Spleen (tissue), 11 donors: ENCODE measurements around the gene CIDEB. TPM values are rescaled to one million over a fixed set of nuclear protein-coding genes. Genes with fewer than 3 reads are reported as not detected.

ENCODE experiments used
- DNase-seq: peaks from one replicate; pipeline ENCODE4 v3.0.0-alpha.2; 2020
- H3K27ac ChIP-seq, 8 donors: fragments of 200-600 bp; sonication (generic) in 7 of 8; 1 replicate in 4 of 8; 2 replicates in 4 of 8; pipeline versions ENCODE4 v1.5.0 to v1.8.0; 2016 to 2021; ENCODE audit warnings: inconsistent platforms in 4 of 8, mild to moderate bottlenecking in 4 of 8, moderate library complexity in 1 of 8
- H3K27me3 ChIP-seq, 7 donors: fragments of 200-600 bp; sonication (generic) in 6 of 7; replicated peaks in 1 of 7; 1 replicate in 4 of 7; 2 replicates in 3 of 7; pipeline versions ENCODE4 v1.5.0 to v1.8.0; 2016 to 2021; ENCODE audit warnings: inconsistent platforms in 3 of 7, mild to moderate bottlenecking in 1 of 7
- H3K36me3 ChIP-seq, 6 donors: fragments of 200-600 bp; sonication (generic) in 5 of 6; 1 replicate in 4 of 6; 2 replicates in 2 of 6; pipeline versions ENCODE4 v1.5.0 to v1.8.0; 2016 to 2021; ENCODE audit warnings: inconsistent platforms in 2 of 6
- H3K4me1 ChIP-seq, 6 donors: fragments of 200-600 bp; sonication (generic) in 5 of 6; 1 replicate in 3 of 6; 2 replicates in 3 of 6; pipeline versions ENCODE4 v1.5.0 to v1.8.0; 2016 to 2021; ENCODE audit warnings: inconsistent platforms in 3 of 6
- H3K4me3 ChIP-seq, 8 donors: fragments of 200-600 bp; sonication (generic) in 7 of 8; 1 replicate in 4 of 8; 2 replicates in 4 of 8; pipeline versions ENCODE4 v1.5.0 to v1.8.0; 2016 to 2021; ENCODE audit warnings: inconsistent platforms in 4 of 8, mild to moderate bottlenecking in 4 of 8, moderate library complexity in 2 of 8
- H3K9me3 ChIP-seq, 8 donors: fragments of 200-600 bp; sonication (generic) in 7 of 8; 1 replicate in 4 of 8; 2 replicates in 4 of 8; pipeline versions ENCODE4 v1.5.0 to v1.8.0; 2016 to 2021; ENCODE audit warnings: inconsistent platforms in 4 of 8
- CTCF ChIP-seq, 11 experiments: fragments of 200-600 bp in 7 of 11; fragments of 450-650 bp in 4 of 11; sonication (generic) in 4 of 11; IDR thresholded peaks in 8 of 11; conservative IDR thresholded peaks in 3 of 11; 1 replicate in 7 of 11; 2 replicates in 4 of 11; pipeline versions ENCODE4 v1.4.0 to v1.8.0; 2016 to 2021; ENCODE audit warnings: antibody characterized with exemption in 11 of 11, inconsistent platforms in 4 of 11, mild to moderate bottlenecking in 1 of 11
- POLR2A ChIP-seq, 3 donors: fragments of 450-650 bp; IDR thresholded peaks; one replicate each; pipeline ENCODE4 v1.5.1; 2017; ENCODE audit warnings: antibody characterized with exemption in 3 of 3, mild to moderate bottlenecking in 1 of 3
- POLR2AphosphoS5 ChIP-seq, 3 donors: sonication (generic); formaldehyde crosslinking; IDR thresholded peaks; one replicate each; pipeline ENCODE4 v1.5.1; 2017; ENCODE audit warnings: antibody characterized with exemption in 3 of 3
- WGBS, 5 donors: extraction: QIAGEN DNeasy Blood & Tissue Kit in 3 of 5; methylation state at CpG; one replicate each; pipeline versions ENCODE4 v1.1.5 to v1.1.7; 2013 to 2018; 5-methylcytosine and 5-hydroxymethylcytosine counted together
- intact Hi-C: fragments of 100-400 bp; cut with DNase I; formaldehyde crosslinking; loops from one replicate; pipeline ENCODE4 v1.15.0; 2023; ENCODE audit warnings: low total_unique reads
- polyA plus RNA-seq, 3 donors: library from polyadenylated mRNA; stranded (reverse); fragments of 200-250 nt; gene quantifications; one replicate each; pipeline ENCODE4 v1.2.1, GENCODE V29; 2013
- total RNA-seq, 7 donors: library from RNA; depleted of rRNA in 3 of 7; stranded (reverse); fragments of >200 nt in 3 of 7; fragmentation: NEBNext Ultra II Directional in 4 of 7; extraction: Animal tissue kit (Norgen Biotek cat#: 25700) in 4 of 7; gene quantifications; one replicate each; pipeline versions ENCODE4 v1.1.0 to v1.2.1, GENCODE V29; 2016 to 2021
- donor health status: healthy with polysubstance abuse.
- donor health status: DM: no; HTN: no; CAD: no; lungs with moderate emphysema.
- donor health status: DM: no; HTN: no; CAD: no.
- donor health status: Bipolar disorder and iron deficiency.
- donor health status: healthy.
- donor health status: DM: no; HTN: no; CAD: no.
- donor health status: DM: yes; HTN: yes; CAD: no.

CIDEB gene
- total and polyA plus RNA-seq, 10 donors: 31.0 to 145 (median 81.6) TPM

GRCh38 chr14:24331731-24332267, 24.0 kb upstream of the CIDEB start:
- Histone ChIP-seq H3K27me3 (peaks cover 0 to 34% (median 10%) of the 10 kb centered on the region in 7 donors), H3K9me3 (no peaks in the 10 kb centered on the region), H3K27ac (peak overlapping the region in 6 of 8 donors; percentile 38 to 85 (median 60)), H3K4me3 (peak overlapping the region in 3 of 8 donors; percentile 44 to 71 (median 52)), H3K4me1 (peaks cover 55 to 100% (median 92%) of the 10 kb centered on the region in 6 donors), H3K36me3 (peaks cover 0 to 16% (median 0%) of the 10 kb centered on the region in 6 donors)
- peak; percentile 88 for DNase-seq
- TF ChIP-seq POLR2A (IDR thresholded peaks at IDR 0.05) (no peak), CTCF (IDR thresholded peaks at IDR 0.05 in 8 of 11, conservative IDR thresholded peaks at IDR 0.05 in 3 of 11) (no peak), POLR2AphosphoS5 (IDR thresholded peaks at IDR 0.05) (peak in 1 of 3 donors; percentile 49)
- intact Hi-C loops: no loop called here
- WGBS, 5 donors: 41 to 57% (median 54%) methylated on average over 22 to 26 of the region's 26 CpGs

DNA sequence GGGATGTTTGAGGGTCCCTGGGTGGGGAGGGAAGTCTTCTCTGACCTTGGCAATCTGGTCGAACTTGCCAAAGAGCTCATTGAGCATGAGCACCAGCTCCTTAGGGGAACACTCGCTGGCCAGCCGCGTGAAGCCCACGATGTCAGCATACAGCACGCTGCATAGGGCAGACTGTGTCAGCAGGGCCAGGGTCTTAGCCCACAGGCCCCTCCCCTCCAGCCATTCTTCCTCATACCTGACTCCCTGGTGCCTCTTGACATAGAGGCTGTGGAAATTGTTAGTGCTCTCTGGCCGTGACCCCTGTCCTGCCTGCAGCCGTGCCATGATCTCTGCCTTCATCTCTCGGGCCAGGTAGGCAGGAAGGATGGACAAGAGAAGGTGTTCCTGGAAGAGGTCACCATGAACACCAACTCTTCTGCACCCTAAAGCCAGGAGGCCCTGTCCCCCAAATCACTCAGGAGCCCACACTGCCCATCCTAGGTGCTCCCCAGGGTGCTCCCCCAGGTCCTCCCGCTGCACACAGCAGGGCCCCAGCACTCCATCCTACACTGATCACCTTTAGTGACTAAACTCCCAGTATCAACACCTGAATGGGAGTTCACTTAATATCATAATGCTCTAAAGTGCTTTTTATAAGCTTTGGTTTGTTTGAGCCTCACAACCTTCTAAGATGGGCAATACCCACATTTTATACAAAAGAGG, 23.3 kb upstream of the CIDEB start:
- peaks cover 0 to 9% (median 0%) of the 10 kb centered on the region in 6 donors for H3K36me3 ChIP-seq
- H3K4me1 ChIP-seq: peaks cover 55 to 100% (median 92%) of the 10 kb centered on the region in 6 donors
- TF ChIP-seq CTCF (IDR thresholded peaks at IDR 0.05 in 8 of 11, conservative IDR thresholded peaks at IDR 0.05 in 3 of 11) (no peak), POLR2AphosphoS5 (IDR thresholded peaks at IDR 0.05) (peak in 1 of 3 donors; percentile 9), POLR2A (IDR thresholded peaks at IDR 0.05) (no peak)
- H3K4me3 ChIP-seq: no peak overlapping the region
- WGBS, 5 donors: 84 to 93% (median 88%) methylated on average over 7 to 10 of the region's 10 CpGs
- DNase-seq: no peak
- intact Hi-C loops: no loop called here
- H3K9me3 ChIP-seq: no peaks in the 10 kb centered on the region
- H3K27me3 ChIP-seq: peaks cover 0 to 34% (median 10%) of the 10 kb centered on the region in 7 donors
- H3K27ac ChIP-seq: peak overlapping the region in 5 of 8 donors; percentile 41 to 85 (median 72)

DNA sequence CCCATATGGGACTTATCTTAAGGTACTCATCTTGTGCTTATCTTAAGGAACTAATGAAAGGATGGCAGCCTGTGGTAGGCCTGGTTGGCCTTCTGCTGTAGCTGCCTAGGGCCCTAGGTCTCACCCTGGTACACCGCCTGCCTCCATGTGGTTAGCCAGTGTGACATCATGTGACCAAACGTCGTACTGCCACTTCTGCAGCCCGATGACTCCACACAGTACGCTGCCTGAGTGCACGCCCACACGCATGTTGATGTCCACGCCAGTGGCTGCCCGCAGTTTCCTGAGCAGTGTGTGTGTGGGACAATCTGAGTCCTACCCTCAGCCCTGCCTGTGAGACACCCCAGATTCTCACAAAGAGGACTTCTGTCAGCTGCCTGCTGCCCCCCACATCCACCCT, 22.0 kb upstream of the CIDEB start:
- intact Hi-C loops: no loop called here
- DNase-seq: peak; percentile 94
- 12 to 48% (median 32%) methylated on average over 2 to 9 of the region's 9 CpGs for WGBS, 5 donors

More for the DNA sequence above, 22.0 kb upstream of the CIDEB start:
- Histone ChIP-seq H3K27me3 (peaks cover 0 to 26% (median 6%) of the 10 kb centered on the region in 7 donors), H3K27ac (peak overlapping the region in 7 of 8 donors; percentile 26 to 85 (median 52)), H3K4me3 (peak overlapping the region in 1 of 8 donors; percentile 28), H3K36me3 (peaks cover 0 to 8% (median 0%) of the 10 kb centered on the region in 6 donors), H3K4me1 (peaks cover 44 to 99% (median 83%) of the 10 kb centered on the region in 6 donors), H3K9me3 (no peaks in the 10 kb centered on the region)
- TF ChIP-seq CTCF (IDR thresholded peaks at IDR 0.05 in 8 of 11, conservative IDR thresholded peaks at IDR 0.05 in 3 of 11) (peak in 1 of 11 experiments; percentile 6), POLR2A (IDR thresholded peaks at IDR 0.05) (no peak), POLR2AphosphoS5 (IDR thresholded peaks at IDR 0.05) (peak; percentile 73 to 84 (median 81))
